ENCODE measurements around the gene SLC39A11. TPM values are rescaled to one million over a fixed set of nuclear protein-coding genes. Genes with fewer than 3 reads are reported as not detected.
A peak's percentile ranks its signal among the peaks of the same experiment; 100 is the strongest.

SLC39A11 gene
- total and polyA plus RNA-seq, 2 donors (not counting 1 experiment from before 2014, with no cell fraction given), result 12.7 to 27.4 TPM

DNA sequence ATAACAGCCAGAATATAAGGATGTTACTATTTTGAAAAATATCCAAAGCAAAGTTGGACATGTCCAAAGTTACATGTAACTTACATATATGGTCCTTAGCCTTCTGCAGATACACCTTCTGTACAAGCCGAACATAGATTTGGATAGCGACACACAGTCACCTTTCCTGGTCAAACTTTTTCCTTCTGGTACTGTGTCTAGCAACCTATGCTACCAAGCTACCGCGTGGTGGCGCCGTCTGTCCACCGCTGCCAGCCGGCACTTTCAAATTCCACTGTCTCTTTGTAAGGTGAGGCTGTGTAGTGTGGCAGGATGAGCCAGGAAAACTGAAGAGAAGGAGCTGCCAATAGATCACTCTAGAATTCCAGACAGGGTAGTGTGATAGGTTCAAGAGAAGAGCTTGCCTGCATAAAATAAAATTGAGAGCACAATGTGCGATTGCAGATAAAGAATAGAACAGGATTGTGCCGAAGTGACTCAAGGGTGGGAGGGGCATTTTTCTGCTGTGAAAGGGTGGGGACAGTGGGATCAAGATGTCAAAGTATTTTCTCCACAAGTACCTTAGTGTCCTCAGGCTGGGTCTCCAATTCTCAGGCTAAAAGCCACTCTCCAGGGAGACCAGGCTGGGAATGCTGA is 366.9 kb downstream of the SLC39A11 start:
- no peaks in the 10 kb centered on the region for H4K20me1 ChIP-seq (ENCODE audit: control insufficient read depth, extremely low read depth, insufficient read depth, low read length)
- no peak overlapping the region for H3K4me3 ChIP-seq (replicated peaks in 1 of 4; ENCODE audit: control extremely low read depth in 1 of 4, insufficient read depth in 1 of 4, low read depth in 3 of 4, low read length in 4 of 4)
- H3K27ac ChIP-seq (ENCODE audit: insufficient read depth, low read length), result no peak overlapping the region
- H3K79me2 ChIP-seq (ENCODE audit: control insufficient read depth, insufficient read depth, low read length), result no peaks in the 10 kb centered on the region
- no peak overlapping the region for H3K4me2 ChIP-seq (ENCODE audit: extremely low read depth, insufficient read depth, low read length)
- H3K27me3 ChIP-seq (ENCODE audit: control insufficient read depth, insufficient read depth, low read length), result no peaks in the 10 kb centered on the region
- TF ChIP-seq, protein P1, sequence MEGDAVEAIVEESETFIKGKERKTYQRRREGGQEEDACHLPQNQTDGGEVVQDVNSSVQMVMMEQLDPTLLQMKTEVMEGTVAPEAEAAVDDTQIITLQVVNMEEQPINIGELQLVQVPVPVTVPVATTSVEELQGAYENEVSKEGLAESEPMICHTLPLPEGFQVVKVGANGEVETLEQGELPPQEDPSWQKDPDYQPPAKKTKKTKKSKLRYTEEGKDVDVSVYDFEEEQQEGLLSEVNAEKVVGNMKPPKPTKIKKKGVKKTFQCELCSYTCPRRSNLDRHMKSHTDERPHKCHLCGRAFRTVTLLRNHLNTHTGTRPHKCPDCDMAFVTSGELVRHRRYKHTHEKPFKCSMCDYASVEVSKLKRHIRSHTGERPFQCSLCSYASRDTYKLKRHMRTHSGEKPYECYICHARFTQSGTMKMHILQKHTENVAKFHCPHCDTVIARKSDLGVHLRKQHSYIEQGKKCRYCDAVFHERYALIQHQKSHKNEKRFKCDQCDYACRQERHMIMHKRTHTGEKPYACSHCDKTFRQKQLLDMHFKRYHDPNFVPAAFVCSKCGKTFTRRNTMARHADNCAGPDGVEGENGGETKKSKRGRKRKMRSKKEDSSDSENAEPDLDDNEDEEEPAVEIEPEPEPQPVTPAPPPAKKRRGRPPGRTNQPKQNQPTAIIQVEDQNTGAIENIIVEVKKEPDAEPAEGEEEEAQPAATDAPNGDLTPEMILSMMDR (conservative IDR thresholded peaks at IDR 0.05 in 1 of 2, IDR thresholded peaks at IDR 0.05 in 1 of 2; ENCODE audit: low read depth in 1 of 2, low read length in 2 of 2), result peak; percentile 88 to 95
- TF ChIP-seq EZH2 (IDR thresholded peaks at IDR 0.05; ENCODE audit: low read length, missing control alignments), result no peak
- H3K9me3 ChIP-seq (ENCODE audit: control insufficient read depth, insufficient read depth, low read depth, low read length), result no peaks in the 10 kb centered on the region
- H3K4me1 ChIP-seq (ENCODE audit: control insufficient read depth, extremely low read depth, insufficient read depth, low read length), result no peaks in the 10 kb centered on the region
- DNase-seq (ENCODE audit: low read depth in 2 of 2), result peak; percentile 55 to 57
- H3K36me3 ChIP-seq (ENCODE audit: control insufficient read depth, insufficient read depth, low read length), result no peaks in the 10 kb centered on the region
- no peak overlapping the region for H3K9ac ChIP-seq (ENCODE audit: insufficient read depth, low read length)
- H2AFZ ChIP-seq (ENCODE audit: low read length), result no peak overlapping the region

DNA sequence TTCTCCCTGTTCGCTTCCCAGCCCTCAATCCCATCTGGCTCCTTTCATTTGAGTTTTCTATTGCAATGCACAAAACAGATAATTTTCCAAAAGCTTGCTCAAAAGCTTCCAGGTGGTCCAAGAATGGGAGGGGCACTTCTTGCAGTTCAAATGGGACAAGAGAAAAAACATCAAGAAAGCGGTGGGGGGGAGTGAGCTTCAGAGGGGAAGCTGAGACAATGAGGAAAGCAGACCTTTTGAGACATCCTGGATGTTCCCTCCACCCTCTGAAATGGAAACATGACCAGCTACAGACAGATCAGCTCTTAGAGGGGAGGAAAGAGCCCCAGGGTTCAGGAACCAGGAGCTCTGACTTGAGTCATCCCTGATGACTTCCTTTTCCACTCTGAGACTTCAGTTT is 368.2 kb downstream of the SLC39A11 start:
- Histone ChIP-seq H4K20me1 (ENCODE audit: control insufficient read depth, extremely low read depth, insufficient read depth, low read length) (no peaks in the 10 kb centered on the region), H3K79me2 (ENCODE audit: control insufficient read depth, insufficient read depth, low read length) (no peaks in the 10 kb centered on the region), H3K4me1 (ENCODE audit: control insufficient read depth, extremely low read depth, insufficient read depth, low read length) (no peaks in the 10 kb centered on the region), H3K27me3 (ENCODE audit: control insufficient read depth, insufficient read depth, low read length) (no peaks in the 10 kb centered on the region), H3K27ac (ENCODE audit: insufficient read depth, low read length) (no peak overlapping the region), H3K4me3 (replicated peaks in 1 of 4; ENCODE audit: control extremely low read depth in 1 of 4, insufficient read depth in 1 of 4, low read depth in 3 of 4, low read length in 4 of 4) (no peak overlapping the region), H3K36me3 (ENCODE audit: control insufficient read depth, insufficient read depth, low read length) (no peaks in the 10 kb centered on the region), H3K9me3 (ENCODE audit: control insufficient read depth, insufficient read depth, low read depth, low read length) (no peaks in the 10 kb centered on the region), H2AFZ (ENCODE audit: low read length) (no peak overlapping the region), H3K9ac (ENCODE audit: insufficient read depth, low read length) (no peak overlapping the region), H3K4me2 (ENCODE audit: extremely low read depth, insufficient read depth, low read length) (no peak overlapping the region)
- TF ChIP-seq EZH2 (IDR thresholded peaks at IDR 0.05; ENCODE audit: low read length, missing control alignments), result no peak
- TF ChIP-seq, protein P1 (conservative IDR thresholded peaks at IDR 0.05 in 1 of 2, IDR thresholded peaks at IDR 0.05 in 1 of 2; ENCODE audit: low read depth in 1 of 2, low read length in 2 of 2), result no peak
- DNase-seq (ENCODE audit: low read depth in 2 of 2), result no peak

DNA sequence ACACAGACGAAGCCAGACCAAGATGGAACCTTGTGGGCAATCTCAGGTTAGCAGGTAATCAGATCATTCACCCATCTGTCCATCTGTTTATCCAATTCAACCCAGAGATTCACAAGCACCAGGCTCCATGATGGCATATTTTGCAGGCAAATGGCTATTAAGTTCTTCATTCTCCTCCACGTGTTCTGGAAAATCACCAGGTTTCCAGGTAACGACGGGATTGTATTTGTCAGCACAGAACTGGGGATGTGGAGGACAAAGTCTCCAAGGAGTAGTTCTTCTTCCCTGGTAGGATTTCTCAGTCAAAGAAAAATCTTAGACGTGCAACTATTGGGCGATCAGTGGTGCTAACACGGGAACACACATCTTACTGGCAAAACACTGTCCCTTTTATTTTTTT is 368.8 kb downstream of the SLC39A11 start:
- TF ChIP-seq, protein P1 (conservative IDR thresholded peaks at IDR 0.05 in 1 of 2, IDR thresholded peaks at IDR 0.05 in 1 of 2; ENCODE audit: low read depth in 1 of 2, low read length in 2 of 2), result no peak
- TF ChIP-seq EZH2 (IDR thresholded peaks at IDR 0.05; ENCODE audit: low read length, missing control alignments), result no peak
- no peak for DNase-seq (ENCODE audit: low read depth in 2 of 2)
- no peaks in the 10 kb centered on the region for H3K36me3 ChIP-seq (ENCODE audit: control insufficient read depth, insufficient read depth, low read length)
- H3K79me2 ChIP-seq (ENCODE audit: control insufficient read depth, insufficient read depth, low read length), result no peaks in the 10 kb centered on the region
- no peak overlapping the region for H3K9ac ChIP-seq (ENCODE audit: insufficient read depth, low read length)
- H3K4me2 ChIP-seq (ENCODE audit: extremely low read depth, insufficient read depth, low read length), result no peak overlapping the region
- H3K4me3 ChIP-seq (replicated peaks in 1 of 4; ENCODE audit: control extremely low read depth in 1 of 4, insufficient read depth in 1 of 4, low read depth in 3 of 4, low read length in 4 of 4), result no peak overlapping the region
- H3K4me1 ChIP-seq (ENCODE audit: control insufficient read depth, extremely low read depth, insufficient read depth, low read length), result no peaks in the 10 kb centered on the region
- no peaks in the 10 kb centered on the region for H3K27me3 ChIP-seq (ENCODE audit: control insufficient read depth, insufficient read depth, low read length)
- no peak overlapping the region for H3K27ac ChIP-seq (ENCODE audit: insufficient read depth, low read length)
- H4K20me1 ChIP-seq (ENCODE audit: control insufficient read depth, extremely low read depth, insufficient read depth, low read length), result no peaks in the 10 kb centered on the region
- H3K9me3 ChIP-seq (ENCODE audit: control insufficient read depth, insufficient read depth, low read depth, low read length), result no peaks in the 10 kb centered on the region
- no peak overlapping the region for H2AFZ ChIP-seq (ENCODE audit: low read length)

Data from fibroblast of lung (primary cell).